Fibroblast of pulmonary artery (primary cell): ENCODE data around the gene TGFB1I1.

Experiments used
- DNase-seq: peaks from one replicate; pipeline ENCODE4 v3.0.0-alpha.2; 2010; ENCODE audit warnings: low read depth
- H3K4me3 ChIP-seq: replicated peaks from 2 replicates; pipeline ENCODE4 v1.5.1; 2011; ENCODE audit warnings: low read depth, mild to moderate bottlenecking, control low read depth, low read length, moderate library complexity
- TF ChIP-seq, protein P1 (sequence below): IDR thresholded peaks from 2 replicates; pipeline ENCODE4 v1.5.1; 2011; ENCODE audit warnings: mild to moderate bottlenecking, control low read depth, low read length, inconsistent platforms; ENCODE audit errors: missing control alignments

The TGFB1I1 gene

DNA sequence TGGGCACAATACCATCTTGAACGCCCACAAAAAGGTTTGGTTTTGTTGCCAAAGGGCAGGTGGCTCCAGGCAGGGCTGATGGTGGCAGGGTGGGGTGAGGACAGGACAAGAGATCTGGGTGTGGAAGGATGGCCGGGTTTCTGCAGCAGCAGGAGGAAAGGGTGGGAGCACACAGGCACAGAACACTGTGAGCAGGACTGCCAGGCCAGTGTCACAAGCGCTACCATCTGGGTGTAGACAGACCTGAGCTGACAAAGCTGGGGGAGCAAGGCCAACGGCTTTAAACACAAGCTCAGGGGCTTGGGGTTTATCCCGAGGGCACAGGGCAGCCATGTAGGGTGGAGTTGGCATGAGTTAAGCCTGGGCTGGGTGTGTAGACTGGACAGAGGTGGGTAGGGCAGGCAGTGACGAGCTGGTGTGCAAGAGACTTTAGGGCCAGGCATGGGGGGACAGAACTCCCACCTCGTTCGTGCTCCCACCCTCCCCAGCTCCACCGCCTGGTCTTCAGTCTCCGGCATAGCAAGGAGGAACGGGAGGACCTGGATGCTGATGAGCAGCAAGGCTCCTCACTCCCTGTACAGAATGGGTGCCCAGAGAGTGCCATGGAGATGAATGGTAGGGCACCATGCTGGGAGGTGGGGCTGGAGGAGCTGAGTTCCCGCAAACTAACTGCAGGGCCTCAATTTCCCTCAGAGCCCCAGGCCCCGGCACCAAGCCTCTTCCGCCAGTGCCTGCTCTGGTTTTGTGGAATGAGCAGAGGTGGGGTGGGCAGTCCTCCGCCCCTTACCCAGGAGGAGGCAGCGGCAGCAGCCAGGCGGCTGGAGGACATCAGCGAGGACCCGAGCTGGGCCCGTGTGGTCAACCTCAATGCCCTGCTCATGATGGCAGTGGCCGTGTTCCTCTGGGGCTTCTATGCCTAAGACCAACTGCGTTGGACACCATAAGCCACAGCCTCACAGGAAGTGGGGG is 17.9 kb downstream of the TGFB1I1 start:
- TF ChIP-seq, protein P1, sequence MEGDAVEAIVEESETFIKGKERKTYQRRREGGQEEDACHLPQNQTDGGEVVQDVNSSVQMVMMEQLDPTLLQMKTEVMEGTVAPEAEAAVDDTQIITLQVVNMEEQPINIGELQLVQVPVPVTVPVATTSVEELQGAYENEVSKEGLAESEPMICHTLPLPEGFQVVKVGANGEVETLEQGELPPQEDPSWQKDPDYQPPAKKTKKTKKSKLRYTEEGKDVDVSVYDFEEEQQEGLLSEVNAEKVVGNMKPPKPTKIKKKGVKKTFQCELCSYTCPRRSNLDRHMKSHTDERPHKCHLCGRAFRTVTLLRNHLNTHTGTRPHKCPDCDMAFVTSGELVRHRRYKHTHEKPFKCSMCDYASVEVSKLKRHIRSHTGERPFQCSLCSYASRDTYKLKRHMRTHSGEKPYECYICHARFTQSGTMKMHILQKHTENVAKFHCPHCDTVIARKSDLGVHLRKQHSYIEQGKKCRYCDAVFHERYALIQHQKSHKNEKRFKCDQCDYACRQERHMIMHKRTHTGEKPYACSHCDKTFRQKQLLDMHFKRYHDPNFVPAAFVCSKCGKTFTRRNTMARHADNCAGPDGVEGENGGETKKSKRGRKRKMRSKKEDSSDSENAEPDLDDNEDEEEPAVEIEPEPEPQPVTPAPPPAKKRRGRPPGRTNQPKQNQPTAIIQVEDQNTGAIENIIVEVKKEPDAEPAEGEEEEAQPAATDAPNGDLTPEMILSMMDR, result no peak
- no peak for DNase-seq
- H3K4me3 ChIP-seq, result no peak overlapping the region

DNA sequence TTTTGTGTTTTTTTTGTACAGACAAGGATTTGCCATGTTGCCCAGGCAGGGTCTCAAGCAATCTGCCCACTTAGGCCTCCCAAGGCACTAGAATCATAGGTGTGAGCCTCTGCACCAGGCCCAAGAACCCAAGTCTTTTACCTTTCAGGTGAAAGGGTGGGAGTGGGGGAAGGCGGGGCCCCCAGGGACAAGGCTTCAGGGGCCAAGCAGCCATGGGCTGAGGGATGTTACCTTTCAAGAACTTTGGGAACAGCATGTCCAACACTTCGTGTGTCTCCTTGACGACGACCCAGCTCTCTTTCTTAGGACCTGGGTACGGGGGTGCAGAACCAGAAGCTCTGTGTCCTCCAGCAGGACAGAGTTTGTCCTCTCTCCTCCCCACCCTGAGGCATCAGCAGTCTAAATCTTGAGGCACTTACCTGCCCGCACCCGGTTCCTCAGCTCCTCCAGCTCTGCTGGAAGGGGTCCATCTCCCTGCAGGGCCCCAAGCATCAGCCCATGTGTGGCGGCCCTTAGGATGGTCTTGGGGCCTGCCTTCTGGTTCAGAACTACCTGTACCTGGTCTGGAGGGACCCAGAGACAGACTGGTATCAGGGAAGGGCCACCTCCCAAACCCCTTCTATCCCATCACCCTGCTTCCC is 19.9 kb downstream of the TGFB1I1 start:
- TF ChIP-seq, protein P1, result no peak
- no peak for DNase-seq
- no peak overlapping the region for H3K4me3 ChIP-seq

DNA sequence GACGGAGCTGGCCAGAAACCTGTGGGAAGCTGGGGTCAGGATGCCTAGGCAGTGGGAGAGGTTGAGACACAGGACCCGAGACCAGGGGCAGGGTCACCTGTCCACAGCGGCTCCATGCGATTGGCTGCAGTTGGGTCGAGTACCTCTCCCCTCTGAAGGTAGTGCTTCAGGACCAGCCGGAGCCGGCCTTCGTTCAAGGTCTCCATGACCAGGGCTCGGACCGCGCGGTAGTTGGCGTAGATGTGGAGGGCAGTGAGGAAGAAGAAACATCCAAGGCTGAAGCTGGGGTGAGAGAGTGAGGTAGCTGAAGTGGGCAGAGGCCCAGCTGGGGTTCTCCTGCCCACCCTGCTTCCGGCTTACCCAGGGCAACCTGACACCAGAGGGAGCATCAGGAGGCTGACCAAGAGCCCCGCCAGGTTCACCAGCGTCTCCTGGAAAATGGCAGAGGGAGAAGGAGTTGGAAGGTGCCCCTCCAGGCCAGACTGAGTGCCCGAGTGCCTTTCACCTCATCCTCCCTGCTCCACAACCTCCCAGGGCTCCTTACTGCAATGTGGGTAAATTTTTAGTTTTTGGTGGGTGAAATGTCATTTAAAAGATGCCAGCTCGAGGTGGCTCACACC is 21.7 kb downstream of the TGFB1I1 start:
- TF ChIP-seq, protein P1, result no peak
- H3K4me3 ChIP-seq, result no peak overlapping the region
- no peak for DNase-seq

- TF ChIP-seq, protein P1, result no peak
- no peak overlapping the region for H3K4me3 ChIP-seq
- DNase-seq, result no peak
Observed at GRCh38 chr16:31496670-31497069, 24.7 kb downstream of the TGFB1I1 start.

DNA sequence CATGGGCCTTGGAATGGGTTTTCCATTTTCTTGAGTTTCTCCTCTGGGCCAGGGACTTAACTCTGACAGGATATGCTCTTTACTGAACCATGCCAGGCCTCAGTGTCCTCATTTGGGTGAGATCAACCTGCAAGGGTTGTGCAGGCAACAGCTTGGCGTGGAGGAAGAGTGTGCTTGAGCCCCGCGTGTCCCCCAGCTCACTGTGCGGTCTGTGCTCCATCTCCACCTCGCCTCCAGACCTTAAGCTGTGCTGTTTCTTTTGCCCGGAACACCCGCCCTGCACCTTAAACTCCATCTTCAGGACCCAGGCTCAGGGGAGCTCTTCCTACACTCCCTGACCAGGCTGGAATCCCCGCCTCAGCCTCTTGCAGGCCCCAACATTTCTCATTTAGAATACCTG is 26.5 kb downstream of the TGFB1I1 start:
- no peak for DNase-seq
- H3K4me3 ChIP-seq, result no peak overlapping the region
- TF ChIP-seq, protein P1, result no peak

- TF ChIP-seq, protein P1, result no peak
- DNase-seq, result no peak
- H3K4me3 ChIP-seq, result no peak overlapping the region
Observed at GRCh38 chr16:31499928-31500327, 28.0 kb downstream of the TGFB1I1 start.
